H1 (cell line): ENCODE measurements around the gene GUCA1A. TPM values are rescaled to one million over a fixed set of nuclear protein-coding genes. Genes with fewer than 3 reads are reported as not detected.

Source experiments
- CTCF ChIA-PET: fragments of 300-600 bp; sonication (Branson Sonifier 250); formaldehyde crosslinking; loops from one replicate; lab custom pipeline; 2021; ENCODE audit not compliant: partially characterized antibody; lab: Charles Lee
- POLR2A ChIA-PET: fragments of 300-600 bp; sonication (Branson Sonifier 250); formaldehyde crosslinking; loops from one replicate; lab custom pipeline; 2021; ENCODE audit warnings: inconsistent platforms; ENCODE audit not compliant: partially characterized antibody; lab: Charles Lee
- DNase-seq, 2 experiments: peaks; one replicate each; pipeline versions ENCODE4 v3.0.0 to v3.0.0-alpha.2; 2010 to 2022; ENCODE audit warnings: low spot score in 2 of 2, low read depth in 1 of 2, mixed read lengths in 1 of 2
- FAIRE-seq: peaks from 2 replicates; lab custom pipeline; 2011; peaks lifted over from hg19 to GRCh38; lab: Jason Lieb, UNC
- H2AFZ ChIP-seq: 2 replicates; pipeline ENCODE4 v1.8.1; 2012; ENCODE audit warnings: low read length, inconsistent platforms
- H2AK5ac ChIP-seq: 2 replicates; pipeline ENCODE4 v1.6.1; 2013; ENCODE audit warnings: low read depth, low read length
- H2BK120ac ChIP-seq: replicated peaks from 2 replicates; pipeline ENCODE3; 2013; ENCODE audit warnings: low read depth, low read length, inconsistent platforms
- H2BK12ac ChIP-seq: 2 replicates; pipeline ENCODE4 v1.6.1; 2013; ENCODE audit warnings: low read depth, low read length
- H2BK15ac ChIP-seq: 2 replicates; pipeline ENCODE4 v1.6.1; 2013; ENCODE audit warnings: low read length
- H2BK20ac ChIP-seq: 2 replicates; pipeline ENCODE4 v1.6.1; 2013; ENCODE audit warnings: low read length
- H2BK5ac ChIP-seq: 2 replicates; pipeline ENCODE4 v1.6.1; 2013; ENCODE audit warnings: low read depth, low read length
- H3K14ac ChIP-seq: 2 replicates; pipeline ENCODE4 v1.6.1; 2013; ENCODE audit warnings: inconsistent platforms; ENCODE audit not compliant: insufficient read length
- H3K18ac ChIP-seq: 2 replicates; pipeline ENCODE4 v1.6.1; 2013; ENCODE audit warnings: low read length; ENCODE audit errors: extremely low read depth
- H3K23ac ChIP-seq: 2 replicates; pipeline ENCODE4 v1.6.1; 2013; ENCODE audit warnings: inconsistent platforms; ENCODE audit not compliant: insufficient read length
- H3K23me2 ChIP-seq: 2 replicates; pipeline ENCODE4 v1.6.1; 2013; ENCODE audit warnings: low read depth, low read length
- H3K27ac ChIP-seq: 2 replicates; pipeline ENCODE4 v1.6.1; 2011; ENCODE audit warnings: low read depth, low read length, inconsistent platforms
- H3K27me3 ChIP-seq, 4 experiments: replicated peaks in 1 of 4; 1 replicate in 1 of 4; 2 replicates in 3 of 4; pipeline versions ENCODE4 v1.6.1 to v1.8.1; 2011 to 2013; ENCODE audit warnings: low read length in 3 of 4, mild to moderate bottlenecking in 3 of 4, inconsistent platforms in 2 of 4, mixed read lengths in 2 of 4, moderate library complexity in 1 of 4; ENCODE audit not compliant: control insufficient read depth in 3 of 4, insufficient read depth in 3 of 4; ENCODE audit errors: extremely low read depth in 1 of 4
- H3K36me3 ChIP-seq, 4 experiments: 2 replicates each; pipeline versions ENCODE4 v1.6.1 to v1.8.1; 2011 to 2013; ENCODE audit warnings: mild to moderate bottlenecking in 4 of 4, low read length in 3 of 4, moderate library complexity in 2 of 4, control low read depth in 1 of 4, inconsistent platforms in 1 of 4; ENCODE audit not compliant: insufficient read depth in 4 of 4, control insufficient read depth in 2 of 4
- H3K4ac ChIP-seq: replicated peaks from 2 replicates; pipeline ENCODE3; 2013; ENCODE audit warnings: low read length, low read depth, mixed read lengths, inconsistent platforms; ENCODE audit not compliant: insufficient read length
- H3K4me1 ChIP-seq, 4 experiments: replicated peaks in 1 of 4; 1 replicate in 1 of 4; 2 replicates in 3 of 4; pipeline versions ENCODE4 v1.6.1 to v1.8.1; 2011 to 2013; ENCODE audit warnings: low read length in 3 of 4, inconsistent platforms in 2 of 4, mixed read lengths in 1 of 4; ENCODE audit not compliant: insufficient read depth in 4 of 4, control insufficient read depth in 3 of 4
- H3K4me2 ChIP-seq, 2 experiments: 2 replicates each; pipeline versions ENCODE4 v1.6.1 to v1.8.1; 2011 to 2013; ENCODE audit warnings: low read depth in 2 of 2, low read length in 2 of 2, control low read depth in 1 of 2, inconsistent platforms in 1 of 2, mild to moderate bottlenecking in 1 of 2; ENCODE audit not compliant: insufficient read depth in 1 of 2
- H3K4me3 ChIP-seq, 4 experiments: fragments of 200-600, 300-600 bp in 1 of 4; sonication (generic), shearing (Covaris generic), sonication (Bioruptor Twin) in 1 of 4; 2 replicates each; pipeline versions ENCODE4 v1.5.1 to v1.8.1; 2011 to 2016; ENCODE audit warnings: low read length in 4 of 4, low read depth in 3 of 4, control low read depth in 2 of 4, inconsistent platforms in 2 of 4, mild to moderate bottlenecking in 2 of 4, mixed read lengths in 1 of 4, moderate library complexity in 1 of 4; ENCODE audit not compliant: insufficient read depth in 2 of 4; ENCODE audit errors: extremely low read depth in 1 of 4
- H3K56ac ChIP-seq: replicated peaks from 2 replicates; pipeline ENCODE3; 2013; ENCODE audit warnings: low read depth, mild to moderate bottlenecking, mixed read lengths, low read length, inconsistent platforms; ENCODE audit not compliant: insufficient read length
- H3K79me1 ChIP-seq: 2 replicates; pipeline ENCODE4 v1.6.1; 2013; ENCODE audit warnings: low read depth, low read length, control low read depth
- H3K79me2 ChIP-seq, 2 experiments: 2 replicates each; pipeline versions ENCODE4 v1.6.1 to v1.8.1; 2012 to 2013; ENCODE audit warnings: low read length in 2 of 2, mild to moderate bottlenecking in 2 of 2, inconsistent platforms in 1 of 2; ENCODE audit not compliant: insufficient read depth in 2 of 2, control insufficient read depth in 1 of 2
- H3K9ac ChIP-seq, 4 experiments: replicated peaks in 1 of 4; 1 replicate in 1 of 4; 2 replicates in 3 of 4; pipeline versions ENCODE4 v1.6.1 to v1.8.1; 2011 to 2013; ENCODE audit warnings: low read depth in 3 of 4, low read length in 3 of 4, control low read depth in 2 of 4, mild to moderate bottlenecking in 2 of 4, moderate library complexity in 2 of 4, inconsistent platforms in 1 of 4; ENCODE audit errors: extremely low read depth in 1 of 4
- H3K9me3 ChIP-seq, 2 experiments: 2 replicates each; pipeline versions ENCODE4 v1.6.1 to v1.8.1; 2012 to 2013; ENCODE audit warnings: mild to moderate bottlenecking in 2 of 2, moderate library complexity in 2 of 2, control low read depth in 1 of 2, inconsistent platforms in 1 of 2, low read depth in 1 of 2, low read length in 1 of 2, mixed read lengths in 1 of 2; ENCODE audit not compliant: insufficient read depth in 2 of 2
- H4K20me1 ChIP-seq, 2 experiments: replicated peaks in 1 of 2; 2 replicates each; pipeline versions ENCODE3 to v1.8.1; 2011 to 2013; ENCODE audit warnings: inconsistent platforms in 2 of 2, low read length in 2 of 2, mild to moderate bottlenecking in 1 of 2; ENCODE audit not compliant: insufficient read depth in 2 of 2, control insufficient read depth in 1 of 2
- H4K5ac ChIP-seq: 2 replicates; pipeline ENCODE4 v1.6.1; 2013; ENCODE audit warnings: low read length, low read depth, mixed read lengths, inconsistent platforms; ENCODE audit not compliant: insufficient read length
- H4K8ac ChIP-seq: 2 replicates; pipeline ENCODE4 v1.8.0; 2013; ENCODE audit warnings: mild to moderate bottlenecking, moderate library complexity, low read length, inconsistent platforms; ENCODE audit not compliant: insufficient read depth; ENCODE audit errors: extremely low read depth
- H4K91ac ChIP-seq: replicated peaks from 2 replicates; pipeline ENCODE3; 2013; ENCODE audit warnings: low read length, mixed read lengths, inconsistent platforms; ENCODE audit not compliant: insufficient read length
- CHD2 ChIP-seq: IDR thresholded peaks from 2 replicates; pipeline ENCODE4 v1.6.1; 2012; ENCODE audit warnings: low read length, improper control_type of control experiment
- CTCF ChIP-seq, 3 experiments: IDR thresholded peaks; 1 replicate in 2 of 3; 2 replicates in 1 of 3; pipeline versions ENCODE4 v1.5.1 to v1.6.1; 2011; ENCODE audit warnings: low read length in 3 of 3, mild to moderate bottlenecking in 3 of 3, inconsistent platforms in 2 of 3, low read depth in 1 of 3, moderate library complexity in 1 of 3; ENCODE audit not compliant: insufficient read depth in 1 of 3; ENCODE audit errors: control extremely low read depth in 1 of 3
- GTF2F1 ChIP-seq: IDR thresholded peaks from 2 replicates; pipeline ENCODE4 v1.6.1; 2012; ENCODE audit warnings: low read depth, low read length, improper control_type of control experiment, borderline replicate concordance
- MAFK ChIP-seq: IDR thresholded peaks from 2 replicates; pipeline ENCODE4 v1.6.1; 2012; ENCODE audit warnings: low read depth, mild to moderate bottlenecking, improper control_type of control experiment, low read length
- NRF1 ChIP-seq: IDR thresholded peaks from 2 replicates; pipeline ENCODE4 v1.6.1; 2011; ENCODE audit warnings: mild to moderate bottlenecking, low read depth, low read length, improper control_type of control experiment
- POLR2A ChIP-seq, 2 experiments: IDR thresholded peaks; 1 replicate in 1 of 2; 2 replicates in 1 of 2; pipeline ENCODE4 v1.6.1; 2011; ENCODE audit warnings: low read depth in 2 of 2, low read length in 2 of 2, mild to moderate bottlenecking in 2 of 2; ENCODE audit errors: control extremely low read depth in 1 of 2
- POLR2AphosphoS5 ChIP-seq: IDR thresholded peaks from 2 replicates; pipeline ENCODE4 v1.6.1; 2011; ENCODE audit warnings: low read depth, low read length
- RFX5 ChIP-seq: IDR thresholded peaks from 2 replicates; pipeline ENCODE4 v1.6.1; 2011; ENCODE audit warnings: low read depth, low read length, improper control_type of control experiment, borderline replicate concordance
- SIX5 ChIP-seq: IDR thresholded peaks from 2 replicates; pipeline ENCODE4 v1.6.1; 2011; ENCODE audit warnings: mild to moderate bottlenecking, low read depth, low read length
- SP1 ChIP-seq: IDR thresholded peaks from 2 replicates; pipeline ENCODE4 v1.6.1; 2011; ENCODE audit warnings: low read depth, low read length
- TCF12 ChIP-seq: IDR thresholded peaks from 2 replicates; pipeline ENCODE4 v1.6.1; 2011; ENCODE audit warnings: low read depth, mild to moderate bottlenecking, low read length
- WGBS, 2 experiments: shearing (Covaris generic) in 1 of 2; methylation state at CpG; one replicate each; pipeline versions ENCODE4 v1.1.6 to v1.1.7; 2013 to 2015; ENCODE audit warnings: low lambda C conversion rate in 2 of 2, mixed read lengths in 2 of 2, inconsistent platforms in 1 of 2, low coverage in 1 of 2, missing lambda C conversion rate in 1 of 2; ENCODE audit not compliant: insufficient replicate concordance in 2 of 2, insufficient coverage in 1 of 2, insufficient read length in 1 of 2; ENCODE audit errors: extremely low coverage in 1 of 2, missing lambda C conversion rate in 1 of 2; 5-methylcytosine and 5-hydroxymethylcytosine counted together
- polyA plus RNA-seq, 7 experiments: library from polyadenylated mRNA; depleted of rRNA in 3 of 7; stranded (reverse) in 5 of 7; unstranded in 2 of 7; fragments of >200 nt in 5 of 7; fragments of 200-250 nt in 2 of 7; gene quantifications; 1 replicate in 5 of 7; 2 replicates in 1 of 7; 4 replicates in 1 of 7; pipeline versions ENCODE4 v1.2.1 to v1.2.3, GENCODE V29; 2011 to 2013; ENCODE audit warnings: missing spikeins in 2 of 7, mixed read lengths in 2 of 7
- total RNA-seq: library from RNA; stranded (reverse); fragmentation: NEBNext Ultra II Directional; extraction: Animal tissue kit (Norgen Biotek cat#: 25700); gene quantifications from 2 replicates; pipeline ENCODE4 v1.2.1, GENCODE V29; 2021
- TF ChIP-seq, protein P1 (sequence below): IDR thresholded peaks from 2 replicates; pipeline ENCODE4 v1.6.1; 2011; ENCODE audit warnings: low read depth, mild to moderate bottlenecking, low read length; ENCODE audit not compliant: insufficient read depth

GUCA1A gene
- total and polyA plus RNA-seq, 2 of the 8 experiments (the other 6 are each of a cell fraction or from before 2014, with no cell fraction given) = 4.6 to 24.6 TPM

DNA sequence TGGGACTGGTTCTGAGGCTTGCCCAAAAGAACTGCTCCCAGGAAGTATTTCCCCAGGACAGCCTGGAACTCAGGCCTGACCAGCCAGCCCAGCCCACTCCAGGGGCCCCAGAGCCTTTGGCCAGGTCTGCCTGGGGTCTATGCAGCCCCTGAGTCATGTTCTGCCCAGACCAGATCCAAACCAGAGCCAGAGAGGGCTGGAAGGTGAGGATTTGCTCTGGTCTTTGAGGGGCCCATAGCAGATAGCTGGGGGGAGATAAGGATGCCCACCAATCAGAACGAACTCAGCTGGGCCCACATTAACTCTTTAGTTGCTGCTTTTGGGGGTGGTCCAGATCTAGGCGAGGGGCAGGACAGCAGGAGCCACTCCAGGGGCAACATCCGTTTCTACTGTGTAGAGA lies 47.5 kb upstream of the GUCA1A start:
- no peak overlapping the region for H2BK120ac ChIP-seq
- FAIRE-seq (no peak), DNase-seq (no peak)
- no peaks in the 10 kb centered on the region for H3K9me3 ChIP-seq
- no peak overlapping the region for H3K56ac ChIP-seq
- no peak overlapping the region for H3K4me3 ChIP-seq
- peaks cover 21 to 66% (median 35%) of the 10 kb centered on the region in 4 experiments for H3K36me3 ChIP-seq
- CTCF ChIA-PET = interaction anchor here (2.2 to 2.6 kb wide), 2 partner anchors 21 to 40 kb away, joined by 8 to 9 read pairs; no protein-coding TSS in a partner anchor
- no peak overlapping the region for H4K91ac ChIP-seq
- H4K8ac ChIP-seq = no peak overlapping the region
- H2BK20ac ChIP-seq = no peak overlapping the region
- no peak overlapping the region for H3K27ac ChIP-seq
- no peak overlapping the region for H2AFZ ChIP-seq
- no peak overlapping the region for H2AK5ac ChIP-seq
- no peak overlapping the region for H3K4ac ChIP-seq
- WGBS, 2 experiments = 89% methylated on average over 3 of the region's 3 CpGs; no CpG with 5 or more reads in 1 of the 2 experiments
- no peak overlapping the region for H2BK15ac ChIP-seq
- H3K23me2 ChIP-seq = no peaks in the 10 kb centered on the region; the same call in 1 of the 2 replicates
- no peak overlapping the region for H3K18ac ChIP-seq
- H2BK5ac ChIP-seq = no peak overlapping the region
- H4K5ac ChIP-seq = no peak overlapping the region
- H4K20me1 ChIP-seq = peaks cover 7 to 26% of the 10 kb centered on the region in 2 experiments
- peaks cover 23% of the 10 kb centered on the region for H3K79me1 ChIP-seq
- no peak overlapping the region for H2BK12ac ChIP-seq
- no peak overlapping the region for H3K14ac ChIP-seq
- H3K9ac ChIP-seq = no peak overlapping the region
- peaks cover 0 to 24% of the 10 kb centered on the region in 2 experiments; a peak in 1 of 4 replicates for H3K79me2 ChIP-seq
- no peak overlapping the region for H3K4me2 ChIP-seq
- POLR2A ChIA-PET = interaction anchor here (5.6 kb wide), 1 partner anchor 14 kb away, joined by 41 read pairs; the partner anchor contains the start of gene C6orf132
- no peaks in the 10 kb centered on the region; a peak in 1 of 7 replicates for H3K4me1 ChIP-seq
- H3K27me3 ChIP-seq = no peaks in the 10 kb centered on the region
- H3K23ac ChIP-seq = no peak overlapping the region
- TF ChIP-seq CTCF (IDR thresholded peaks at IDR 0.05; ENCODE audit: control extremely low read depth in 1 of 3, insufficient read depth in 1 of 3, low read depth in 1 of 3, low read length in 3 of 3) = no peak
- TF ChIP-seq POLR2A (IDR thresholded peaks at IDR 0.05; ENCODE audit: control extremely low read depth in 1 of 2, low read depth in 2 of 2, low read length in 2 of 2) = no peak
- TF ChIP-seq SIX5 = no peak
- TF ChIP-seq CHD2 = no peak
- no peak for TF ChIP-seq RFX5
- TF ChIP-seq TCF12 = no peak
- no peak for TF ChIP-seq GTF2F1
- no peak for TF ChIP-seq NRF1
- TF ChIP-seq, protein P1, sequence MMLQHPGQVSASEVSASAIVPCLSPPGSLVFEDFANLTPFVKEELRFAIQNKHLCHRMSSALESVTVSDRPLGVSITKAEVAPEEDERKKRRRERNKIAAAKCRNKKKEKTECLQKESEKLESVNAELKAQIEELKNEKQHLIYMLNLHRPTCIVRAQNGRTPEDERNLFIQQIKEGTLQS = no peak
- TF ChIP-seq POLR2AphosphoS5 = no peak
- TF ChIP-seq SP1 = no peak
- TF ChIP-seq MAFK = no peak
